Cardiac fibroblast (primary cell): Measurements from ENCODE around the gene PRKN.

Experiments
- DNase-seq, 2 donors: peaks; one replicate each; pipeline versions ENCODE4 v3.0.0 to v3.0.0-alpha.2; 2010; ENCODE audit warnings: low read depth in 2 of 2
- H3K4me3 ChIP-seq, 2 donors: replicated peaks in 1 of 2; 1 replicate in 1 of 2; 2 replicates in 1 of 2; pipeline ENCODE4 v1.5.1; 2011; ENCODE audit warnings: low read depth in 2 of 2, low read length in 2 of 2, mild to moderate bottlenecking in 2 of 2, moderate library complexity in 1 of 2
- CTCF ChIP-seq: IDR thresholded peaks from one replicate; pipeline ENCODE4 v1.5.1; 2011; ENCODE audit warnings: low read depth, mild to moderate bottlenecking, low read length, inconsistent platforms

PRKN gene

GRCh38 chr6:161548713-161549296 is 1178.8 kb downstream of the PRKN start:
- no peak overlapping the region for H3K4me3 ChIP-seq
- TF ChIP-seq CTCF = no peak
- DNase-seq = no peak

- no peak overlapping the region for H3K4me3 ChIP-seq
- DNase-seq = no peak
- TF ChIP-seq CTCF = no peak
Observed at GRCh38 chr6:161547617-161548016, 1179.9 kb downstream of the PRKN start.

- no peak for TF ChIP-seq CTCF
- DNase-seq = no peak
- no peak overlapping the region for H3K4me3 ChIP-seq
Observed at GRCh38 chr6:161546632-161547031, 1180.9 kb downstream of the PRKN start.

GRCh38 chr6:161545741-161546140 is 1181.8 kb downstream of the PRKN start:
- no peak overlapping the region for H3K4me3 ChIP-seq
- DNase-seq = no peak
- no peak for TF ChIP-seq CTCF

- no peak overlapping the region for H3K4me3 ChIP-seq
- DNase-seq = no peak
- no peak for TF ChIP-seq CTCF
Observed at GRCh38 chr6:161544801-161545480, 1182.6 kb downstream of the PRKN start.

- no peak for TF ChIP-seq CTCF
- no peak for DNase-seq
- H3K4me3 ChIP-seq = no peak overlapping the region
Observed at GRCh38 chr6:161543684-161544309, 1183.8 kb downstream of the PRKN start.
